IMR-90 (cell line): Measurements from ENCODE around the gene TTC39C. TPM values are rescaled to one million over a fixed set of nuclear protein-coding genes. Genes with fewer than 3 reads are reported as not detected.
"Not testable (repeated sequence)": the region's sequence is repeated elsewhere in the genome, so short reads cannot be mapped to it uniquely, and the experiment has no call there.

Source experiments
- ATAC-seq: fragments of 200-7000 bp; cut with Tn5 transposase; 2 replicates; pipeline ENCODE4 v1.9.1; 2020; ENCODE audit warnings: low read depth, mild to moderate bottlenecking, moderate library complexity
- BruUV-seq: library from RNA; stranded (reverse); fragments of 400-500 nt; replicated peaks from 2 replicates; lab custom pipeline; 2021; lab: Mats Ljungman, UMichigan
- CTCF ChIA-PET: fragments of 300-600 bp; formaldehyde crosslinking; extraction: SDS; loops from one replicate; lab custom pipeline; 2021; ENCODE audit warnings: antibody characterized with exemption; lab: Yijun Ruan, JAX
- POLR2A ChIA-PET: fragments of 300-600 bp; sonication (Branson Sonifier 250); formaldehyde crosslinking; loops from one replicate; lab custom pipeline; 2022; ENCODE audit warnings: antibody characterized with exemption; ENCODE audit not compliant: unreplicated experiment; lab: Charles Lee
- DNase-seq: peaks from one replicate; pipeline ENCODE4 v3.0.0; 2013
- H2AFZ ChIP-seq: replicated peaks from 2 replicates; pipeline ENCODE3; 2013; ENCODE audit warnings: low read length, mild to moderate bottlenecking; ENCODE audit not compliant: poor library complexity
- H2AK5ac ChIP-seq: 2 replicates; pipeline ENCODE4 v1.6.1; 2013; ENCODE audit warnings: low read depth, low read length, inconsistent platforms
- H2AK9ac ChIP-seq: replicated peaks from 2 replicates; pipeline ENCODE3; 2013; ENCODE audit warnings: mild to moderate bottlenecking, low read depth, low read length, moderate library complexity; ENCODE audit not compliant: poor library complexity
- H2BK120ac ChIP-seq: 2 replicates; pipeline ENCODE4 v1.6.1; 2013; ENCODE audit warnings: low read depth, low read length, inconsistent platforms
- H2BK15ac ChIP-seq: 3 replicates; pipeline ENCODE4 v1.6.1; 2013; ENCODE audit warnings: low read depth, low read length, inconsistent platforms
- H2BK20ac ChIP-seq: 2 replicates; pipeline ENCODE4 v1.6.1; 2013; ENCODE audit warnings: low read depth, mild to moderate bottlenecking, inconsistent platforms, low read length, moderate library complexity
- H2BK5ac ChIP-seq: 2 replicates; pipeline ENCODE4 v1.6.1; 2013; ENCODE audit warnings: mild to moderate bottlenecking, low read depth, low read length, inconsistent platforms; ENCODE audit not compliant: poor library complexity, severe bottlenecking
- H3K14ac ChIP-seq: replicated peaks from 2 replicates; pipeline ENCODE4 v1.6.1; 2013; ENCODE audit warnings: low read depth, low read length, inconsistent platforms
- H3K18ac ChIP-seq: 2 replicates; pipeline ENCODE4 v1.6.1; 2013; ENCODE audit warnings: low read depth, low read length, control low read depth
- H3K23ac ChIP-seq: 2 replicates; pipeline ENCODE4 v1.6.1; 2013; ENCODE audit warnings: low read depth, low read length, inconsistent platforms
- H3K27ac ChIP-seq: 2 replicates; pipeline ENCODE4 v1.5.1; 2013; ENCODE audit warnings: mild to moderate bottlenecking, control low read depth, low read length; ENCODE audit not compliant: insufficient read depth
- H3K27me3 ChIP-seq: 2 replicates; pipeline ENCODE4 v1.6.1; 2013; ENCODE audit warnings: low read length; ENCODE audit not compliant: control insufficient read depth, insufficient read depth
- H3K36me3 ChIP-seq: 2 replicates; pipeline ENCODE4 v1.6.1; 2013; ENCODE audit warnings: low read length, mixed read lengths; ENCODE audit not compliant: control insufficient read depth, insufficient read depth
- H3K4ac ChIP-seq: 2 replicates; pipeline ENCODE4 v1.6.1; 2013; ENCODE audit warnings: low read depth, low read length, inconsistent platforms
- H3K4me1 ChIP-seq: 2 replicates; pipeline ENCODE4 v1.6.1; 2013; ENCODE audit warnings: low read length, mixed read lengths; ENCODE audit not compliant: control insufficient read depth, insufficient read depth
- H3K4me2 ChIP-seq: 2 replicates; pipeline ENCODE4 v1.6.1; 2013; ENCODE audit warnings: low read depth, mild to moderate bottlenecking, control low read depth, low read length, moderate library complexity
- H3K4me3 ChIP-seq: 2 replicates; pipeline ENCODE4 v1.5.1; 2013; ENCODE audit warnings: low read depth, mild to moderate bottlenecking, control low read depth, low read length, moderate library complexity; ENCODE audit not compliant: insufficient read depth
- H3K56ac ChIP-seq: 2 replicates; pipeline ENCODE4 v1.6.1; 2013; ENCODE audit warnings: low read length, inconsistent platforms; ENCODE audit not compliant: insufficient read depth; ENCODE audit errors: extremely low read depth
- H3K79me1 ChIP-seq, 2 experiments: 2 replicates each; pipeline ENCODE4 v1.6.1; 2013; ENCODE audit warnings: low read length in 2 of 2, inconsistent platforms in 1 of 2, low read depth in 1 of 2
- H3K9ac ChIP-seq: 2 replicates; pipeline ENCODE4 v1.6.1; 2013; ENCODE audit warnings: low read depth, low read length, control low read depth
- H3K9me1 ChIP-seq: 2 replicates; pipeline ENCODE4 v1.6.1; 2013; ENCODE audit warnings: low read length, inconsistent platforms; ENCODE audit not compliant: insufficient read depth
- H3K9me3 ChIP-seq: 2 replicates; pipeline ENCODE4 v1.6.1; 2013; ENCODE audit warnings: low read length; ENCODE audit not compliant: control insufficient read depth, insufficient read depth
- H4K20me1 ChIP-seq: 2 replicates; pipeline ENCODE4 v1.6.1; 2013; ENCODE audit warnings: low read length, inconsistent platforms; ENCODE audit not compliant: insufficient read depth
- H4K5ac ChIP-seq: 2 replicates; pipeline ENCODE4 v1.6.1; 2013; ENCODE audit warnings: mild to moderate bottlenecking, low read depth, low read length, control low read depth
- H4K8ac ChIP-seq, 2 experiments: 2 replicates each; pipeline ENCODE4 v1.6.1; 2013; ENCODE audit warnings: low read depth in 2 of 2, low read length in 2 of 2, control low read depth in 1 of 2, inconsistent platforms in 1 of 2
- H4K91ac ChIP-seq: 2 replicates; pipeline ENCODE4 v1.6.1; 2013; ENCODE audit warnings: low read depth, low read length, inconsistent platforms; ENCODE audit not compliant: insufficient read depth
- WGBS, 2 experiments: methylation state at CpG; one replicate each; pipeline versions ENCODE4 v1.1.5 to v1.1.7; 2013; ENCODE audit warnings: missing lambda C conversion rate in 2 of 2; ENCODE audit not compliant: insufficient read length in 1 of 2; ENCODE audit errors: extremely low coverage in 2 of 2; 5-methylcytosine and 5-hydroxymethylcytosine counted together
- dilution Hi-C: fragments of 300-500 bp; cut with HindIII; formaldehyde crosslinking; loops from one replicate; pipeline ENCODE4 v1.14.3; 2018; ENCODE audit warnings: low sequenced_read_pairs; ENCODE audit not compliant: unreplicated experiment
- in situ Hi-C: fragments of 300-500 bp; cut with MboI; formaldehyde crosslinking; loops from 3 replicates; pipeline ENCODE4 v1.14.3; 2019; ENCODE audit warnings: low sequenced_read_pairs, inconsistent platforms, mixed read lengths
- intact Hi-C: fragments of 100-400 bp; cut with micrococcal nuclease; formaldehyde crosslinking; loops from 2 replicates; pipeline ENCODE4 v1.10.0; 2022
- polyA plus RNA-seq, 3 experiments: library from polyadenylated mRNA; depleted of rRNA; stranded (reverse); fragments of >200 nt; gene quantifications; 2 replicates each; pipeline ENCODE4 v1.2.3, GENCODE V29; 2012; ENCODE audit warnings: low replicate concordance in 1 of 3
- total RNA-seq: library from RNA; depleted of rRNA; stranded (reverse); fragments of >200 nt; gene quantifications from 2 replicates; pipeline ENCODE4 v1.2.3, GENCODE V29; 2012

Gene TTC39C
- total and polyA plus RNA-seq, 2 of the 4 experiments (the other 2 are of a cell fraction), result 8.0 to 20.8 TPM

DNA sequence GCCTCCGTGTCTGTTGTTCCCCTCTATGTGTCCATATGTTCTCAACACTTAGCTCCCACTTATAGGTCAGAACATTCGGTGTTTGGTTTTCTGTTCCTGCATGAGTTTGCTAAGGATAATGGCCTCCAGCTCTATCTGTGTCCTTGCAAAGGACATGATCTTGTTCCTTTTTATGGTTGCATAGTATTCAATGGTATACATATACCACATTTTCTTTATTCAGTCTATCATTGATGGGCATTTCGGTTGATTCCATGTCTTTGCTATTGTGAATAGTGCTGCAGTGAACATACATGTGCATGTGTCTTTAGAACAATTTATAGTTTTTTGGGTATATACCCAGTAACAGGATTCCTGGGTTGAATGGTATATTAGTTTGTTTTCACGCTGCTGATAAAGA is 44.8 kb downstream of the TTC39C start:
- H3K18ac ChIP-seq, ATAC-seq, H3K9me3 ChIP-seq, BruUV-seq, intact Hi-C loops, H2AK9ac ChIP-seq, H2BK5ac ChIP-seq, H2AK5ac ChIP-seq, H4K5ac ChIP-seq, H3K9ac ChIP-seq, H2BK15ac ChIP-seq, H3K27ac ChIP-seq, H2AFZ ChIP-seq, DNase-seq, H3K4me1 ChIP-seq, H3K56ac ChIP-seq, H3K36me3 ChIP-seq, dilution Hi-C loops, H3K14ac ChIP-seq, H3K4ac ChIP-seq, H3K4me2 ChIP-seq, in situ Hi-C loops, H4K8ac ChIP-seq, H3K23ac ChIP-seq, H3K4me3 ChIP-seq, H2BK20ac ChIP-seq, POLR2A ChIA-PET, H4K91ac ChIP-seq, H3K27me3 ChIP-seq, H2BK120ac ChIP-seq, H3K9me1 ChIP-seq: not testable (repeated sequence)
- H4K20me1 ChIP-seq, result peaks cover 18% of the 10 kb centered on the region; the same call in 1 of the 2 replicates
- peaks cover 27 to 28% of the 10 kb centered on the region in 2 experiments for H3K79me1 ChIP-seq
- no CpG with 5 or more reads among the region's 4 CpGs for WGBS, 2 experiments
- CTCF ChIA-PET, result interaction anchor here (0.6 kb wide), 1 partner anchor 31 kb away, joined by 3 read pairs; no protein-coding TSS in a partner anchor
